HG02759 (cell line): Measurements from ENCODE around the gene OR2F1.
"Not testable (repeated sequence)": the region's sequence is repeated elsewhere in the genome, so short reads cannot be mapped to it uniquely, and the experiment has no call there.

ENCODE experiments used
- ATAC-seq: cut with Tn5 transposase; IDR thresholded peaks from one replicate; pipeline ENCODE4 v1.9.1; 2021; ENCODE audit warnings: mild to moderate bottlenecking, moderate library complexity; ENCODE audit not compliant: unreplicated experiment

Gene OR2F1

GRCh38 chr7:144006029-144006691 lies 51.5 kb downstream of the OR2F1 start:
- ATAC-seq = no peak

GRCh38 chr7:144006692-144007042 lies 52.0 kb downstream of the OR2F1 start:
- no peak for ATAC-seq

GRCh38 chr7:144009361-144009760 lies 54.7 kb downstream of the OR2F1 start:
- no peak for ATAC-seq

- not testable (repeated sequence) for ATAC-seq
Measured at GRCh38 chr7:144010061-144010460, 55.4 kb downstream of the OR2F1 start.

GRCh38 chr7:144010821-144011220 lies 56.2 kb downstream of the OR2F1 start:
- not testable (repeated sequence) for ATAC-seq

GRCh38 chr7:144011458-144012230 lies 57.0 kb downstream of the OR2F1 start:
- no peak for ATAC-seq
